Limb (tissue), 2 donors: ENCODE data around the gene FBXO2.
A peak's percentile ranks its signal among the peaks of the same experiment; 100 is the strongest.

Source experiments
- DNase-seq, 2 donors: peaks; one replicate each; pipeline ENCODE4 v3.0.0-alpha.2; 2016; ENCODE audit errors: extremely low spot score in 2 of 2

FBXO2 gene

GRCh38 chr1:11682287-11682771, 28.1 kb upstream of the FBXO2 start:
- no peak for DNase-seq

DNA sequence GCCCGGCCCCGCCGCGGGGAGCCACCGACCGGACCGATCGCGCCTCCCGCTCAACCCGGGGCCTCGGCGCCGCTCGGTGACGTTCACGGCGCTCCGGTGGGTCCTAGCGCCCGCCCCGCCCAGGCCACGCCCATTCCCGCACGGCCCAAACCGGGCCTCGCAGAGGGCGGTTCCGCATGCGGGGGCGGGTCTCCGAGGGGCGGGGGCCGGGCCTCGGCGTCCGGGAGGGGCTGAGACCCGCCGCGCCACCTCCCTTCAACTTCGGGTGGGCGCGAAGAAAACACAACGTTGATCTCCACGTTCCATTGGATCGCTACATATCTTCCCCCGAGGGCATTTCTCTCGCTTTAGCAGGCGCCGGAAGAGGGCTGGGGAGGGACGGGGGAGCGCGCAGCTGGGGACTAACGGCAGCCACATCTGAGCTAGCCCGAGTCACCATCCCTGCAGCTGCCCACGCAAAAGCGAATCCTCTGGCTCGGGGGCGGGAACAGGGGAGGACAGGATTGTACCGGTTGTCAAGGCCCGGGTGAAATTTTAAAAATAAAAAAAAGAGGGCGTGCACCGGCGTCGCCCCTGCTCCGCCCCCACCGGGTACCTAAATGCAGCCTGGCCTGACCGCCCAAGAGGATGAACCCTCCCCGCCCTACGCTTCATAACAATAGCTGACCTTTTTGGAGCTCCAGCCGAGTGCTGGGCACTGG, 27.0 kb upstream of the FBXO2 start, which contains the start of gene MAD2L2:
Gene MAD2L2 (minus strand): TSS at position 78 of the 701 bp plus-strand sequence. CDS start 547 bp downstream, outside the sequence.
- DNase-seq: peak; percentile 80 to 93

DNA sequence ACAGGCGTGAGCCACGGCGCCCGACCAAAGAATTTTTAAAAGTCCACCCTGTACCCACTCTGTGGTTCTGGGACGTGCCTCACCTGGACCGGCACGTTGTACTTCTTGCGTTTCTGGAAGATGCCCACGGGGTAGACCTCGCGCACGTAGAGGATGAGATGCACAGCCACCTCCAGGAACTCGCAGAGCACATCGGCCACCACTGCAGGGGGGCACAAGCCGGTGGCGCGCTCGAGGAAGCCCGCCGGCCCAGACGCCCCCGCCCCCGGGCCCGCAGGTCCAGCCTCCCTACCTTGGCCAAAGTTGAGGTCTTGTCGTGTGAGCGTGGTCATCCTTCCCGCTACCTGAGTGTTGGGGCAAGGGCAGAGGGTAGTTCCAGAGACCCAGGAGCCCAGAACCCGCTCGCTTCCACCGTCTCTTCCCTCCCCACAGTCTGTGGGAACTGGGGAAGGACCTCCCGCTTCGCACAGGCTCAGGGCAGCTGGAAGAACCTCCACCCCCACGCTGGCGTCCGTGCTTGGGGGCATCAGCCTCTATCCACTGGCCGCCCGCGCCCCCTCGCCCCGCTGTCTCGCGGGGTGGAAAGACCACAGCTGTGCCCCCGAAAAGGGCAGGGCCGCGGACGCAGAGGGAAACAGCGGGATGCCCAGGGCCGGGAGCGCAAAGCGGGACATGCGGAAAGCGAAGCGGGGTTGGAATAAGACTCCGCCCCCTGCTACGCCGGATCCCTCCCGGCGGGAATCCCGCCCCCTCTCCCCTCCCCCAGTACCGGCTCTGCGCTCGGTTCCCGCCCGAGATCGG, 26.2 kb upstream of the FBXO2 start:
- no peak for DNase-seq

- DNase-seq: no peak
Observed at GRCh38 chr1:11678442-11678841, 24.2 kb upstream of the FBXO2 start.

DNA sequence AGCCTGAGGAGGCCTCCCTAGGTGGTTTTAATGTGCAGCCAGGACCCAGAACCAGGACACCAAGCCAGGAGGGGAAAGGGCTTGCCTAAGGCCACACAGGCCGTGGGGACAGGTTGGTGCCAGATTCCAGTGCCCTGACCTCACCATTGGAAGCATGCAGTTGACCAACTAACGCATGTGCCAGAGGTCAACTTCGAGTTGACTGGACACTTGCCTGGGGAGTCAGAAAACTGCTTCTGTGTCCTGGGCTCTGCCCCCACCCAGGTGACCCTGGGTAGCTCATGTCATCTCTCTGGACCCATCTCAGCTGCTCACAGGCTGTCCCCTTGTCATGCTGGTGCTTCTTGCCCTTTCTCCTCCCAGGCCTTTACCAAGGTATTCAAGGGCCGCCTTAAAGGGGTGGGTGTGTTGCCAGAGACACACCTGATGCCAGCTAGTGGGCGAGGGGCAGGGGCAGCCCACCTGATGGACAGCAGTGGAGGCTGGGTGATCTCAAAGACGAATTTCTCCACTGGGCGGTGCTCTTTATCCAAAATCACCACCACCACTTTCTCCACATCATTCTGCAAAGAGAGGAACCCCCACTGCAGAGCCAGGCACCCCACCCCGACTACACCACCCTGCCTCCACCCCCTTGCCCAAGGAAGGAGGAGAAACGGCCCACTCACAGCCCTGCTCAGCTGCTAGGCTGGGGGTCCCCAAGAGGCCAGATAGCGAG, 22.3 kb upstream of the FBXO2 start:
- no peak for DNase-seq

GRCh38 chr1:11675325-11675724, 21.1 kb upstream of the FBXO2 start:
- no peak for DNase-seq

GRCh38 chr1:11674488-11674887, 20.3 kb upstream of the FBXO2 start:
- DNase-seq: no peak

- DNase-seq: no peak
Observed at GRCh38 chr1:11673089-11673769, 19.0 kb upstream of the FBXO2 start.

DNA sequence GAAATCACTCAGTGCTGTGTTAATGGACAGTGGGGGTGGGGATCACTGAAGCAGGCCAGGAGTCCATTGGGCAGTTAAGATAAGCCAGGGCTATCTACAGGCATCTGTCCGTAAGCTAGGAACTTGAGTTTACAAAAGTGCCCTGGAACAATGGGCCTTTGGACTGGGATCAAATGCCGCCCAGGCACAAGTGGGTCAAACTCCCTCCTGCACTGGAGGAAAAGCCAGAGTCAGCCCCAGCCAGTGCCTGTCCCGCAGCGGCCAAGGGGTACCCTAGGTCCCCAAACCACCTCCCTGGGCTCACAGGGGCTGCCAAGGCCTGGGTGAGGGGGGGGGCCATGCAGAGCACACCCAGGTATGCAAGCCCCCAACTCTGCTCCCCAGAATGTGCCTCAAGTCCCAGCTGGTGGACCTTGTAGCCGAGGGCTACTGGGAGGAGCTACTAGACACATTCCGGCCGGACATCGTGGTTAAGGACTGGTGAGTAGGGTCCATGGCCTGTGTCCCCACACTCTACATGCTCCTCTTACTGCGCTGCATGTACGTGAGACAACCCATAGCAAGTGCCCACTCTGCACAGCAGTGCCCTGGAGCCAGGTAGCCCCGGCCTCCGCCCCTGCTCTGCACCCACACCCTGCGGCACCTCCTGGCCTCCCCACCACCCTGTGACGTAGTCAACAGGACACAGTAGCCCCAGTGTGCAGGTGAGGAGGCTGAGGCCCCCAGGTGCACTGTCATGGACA, 17.5 kb upstream of the FBXO2 start:
- DNase-seq: no peak

DNA sequence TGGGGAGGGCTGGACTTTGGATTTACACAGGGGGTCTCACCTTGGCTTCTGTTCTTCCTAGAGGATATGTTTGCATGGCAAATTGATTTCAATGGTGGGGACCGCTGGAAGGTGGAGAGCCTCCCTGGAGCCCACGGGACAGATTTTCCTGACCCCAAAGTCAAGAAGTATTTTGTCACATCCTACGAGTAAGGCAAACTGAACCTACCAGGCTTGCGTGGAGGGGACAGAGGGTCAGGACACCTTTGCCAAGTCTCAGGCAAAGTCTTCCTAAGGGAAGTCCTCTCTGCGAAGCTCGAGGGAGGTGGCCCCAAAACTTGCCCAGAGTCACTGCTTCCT, 16.9 kb upstream of the FBXO2 start:
- DNase-seq: no peak

DNA sequence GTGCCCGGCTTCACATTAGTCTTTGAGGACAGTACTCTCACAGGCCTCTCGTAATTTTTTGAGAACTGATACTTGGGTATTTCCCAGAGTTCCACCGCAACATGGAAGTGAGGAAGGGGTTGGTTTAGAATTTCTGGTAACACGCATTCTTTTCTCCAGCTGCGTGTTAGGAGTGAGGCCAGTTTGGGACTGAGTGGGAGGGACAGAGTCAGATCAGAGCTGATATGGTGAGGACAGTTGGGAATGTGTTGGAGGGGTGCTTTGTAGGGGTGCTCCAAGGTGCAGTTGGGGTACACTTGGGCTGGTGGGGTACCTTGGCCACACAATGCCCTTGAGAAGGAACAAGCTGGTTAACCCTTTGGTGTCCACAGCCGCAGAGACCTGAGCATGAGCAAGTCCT, 16.5 kb upstream of the FBXO2 start:
- no peak for DNase-seq

DNA sequence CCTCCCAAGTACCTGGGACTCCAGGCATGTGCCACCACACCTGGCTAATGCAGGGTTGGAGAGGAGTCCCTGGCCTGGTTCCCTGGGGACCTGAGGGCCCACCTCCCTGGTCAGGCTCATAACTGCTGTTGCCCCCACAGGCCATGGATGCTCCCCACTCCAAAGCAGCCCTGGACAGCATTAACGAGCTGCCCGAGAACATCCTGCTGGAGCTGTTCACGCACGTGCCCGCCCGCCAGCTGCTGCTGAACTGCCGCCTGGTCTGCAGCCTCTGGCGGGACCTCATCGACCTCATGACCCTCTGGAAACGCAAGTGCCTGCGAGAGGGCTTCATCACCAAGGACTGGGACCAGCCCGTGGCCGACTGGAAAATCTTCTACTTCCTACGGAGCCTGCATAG, 14.3 kb upstream of the FBXO2 start:
- DNase-seq: no peak

GRCh38 chr1:11664336-11665065, 10.3 kb upstream of the FBXO2 start:
- DNase-seq: peak in 1 of 2 donors; percentile 67

GRCh38 chr1:11661103-11661502, 6.9 kb upstream of the FBXO2 start:
- no peak for DNase-seq

GRCh38 chr1:11659748-11660147, 5.5 kb upstream of the FBXO2 start:
- DNase-seq: no peak

- DNase-seq: no peak
Observed at GRCh38 chr1:11658542-11658941, 4.3 kb upstream of the FBXO2 start.

GRCh38 chr1:11657654-11658053, 3.4 kb upstream of the FBXO2 start:
- DNase-seq: no peak

- no peak for DNase-seq
Observed at GRCh38 chr1:11654939-11655808, 945 bp upstream of the FBXO2 start.

DNA sequence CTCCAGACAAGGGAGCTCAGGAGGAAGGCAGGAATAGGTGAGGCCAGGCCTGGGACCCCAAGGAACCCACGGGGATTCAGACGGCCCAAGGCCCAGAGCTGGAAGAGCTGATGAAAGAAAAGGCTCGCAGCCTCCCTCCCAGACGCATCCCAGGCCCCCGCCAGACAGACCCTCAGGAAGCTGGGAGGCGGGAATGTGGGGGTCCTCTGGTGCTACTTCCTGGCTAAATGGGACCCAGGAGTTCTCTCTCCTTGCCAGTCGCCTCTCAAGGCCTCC, 430 bp downstream of the FBXO2 start:
- DNase-seq: no peak
